Measurements from ENCODE around the gene ARFRP1. TPM values are rescaled to one million over a fixed set of nuclear protein-coding genes. Genes with fewer than 3 reads are reported as not detected.

ARFRP1 gene
- polyA plus RNA-seq, 12 donors, result 21.0 to 29.5 (median 23.0) TPM; not detected in 1

DNA sequence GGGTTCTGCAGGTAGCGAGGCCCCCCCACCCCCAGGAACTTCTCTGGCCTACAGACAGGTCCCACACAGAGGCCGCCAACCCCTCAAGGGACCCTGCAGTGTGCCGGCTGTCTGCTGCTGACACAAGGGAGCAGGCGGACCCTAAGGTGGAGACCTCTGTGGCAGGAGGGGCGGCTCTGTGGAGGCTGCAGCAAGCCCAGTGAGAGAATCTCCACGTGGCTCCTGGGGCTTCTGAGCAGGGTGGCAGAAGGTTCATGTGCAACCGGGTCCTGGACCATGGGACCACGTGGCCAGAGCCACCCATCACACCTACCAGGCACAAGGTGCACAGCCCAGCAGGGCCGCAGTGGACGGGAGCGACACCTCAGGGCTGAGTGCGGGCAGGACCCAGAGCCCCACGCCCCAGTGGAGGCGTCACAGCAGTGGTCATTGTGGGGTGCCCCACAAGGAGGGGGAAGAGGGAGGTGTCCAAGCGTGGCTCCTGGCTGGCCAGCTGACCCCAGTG lies 4.3 kb downstream of the ARFRP1 start:
- no peak for DNase-seq

DNA sequence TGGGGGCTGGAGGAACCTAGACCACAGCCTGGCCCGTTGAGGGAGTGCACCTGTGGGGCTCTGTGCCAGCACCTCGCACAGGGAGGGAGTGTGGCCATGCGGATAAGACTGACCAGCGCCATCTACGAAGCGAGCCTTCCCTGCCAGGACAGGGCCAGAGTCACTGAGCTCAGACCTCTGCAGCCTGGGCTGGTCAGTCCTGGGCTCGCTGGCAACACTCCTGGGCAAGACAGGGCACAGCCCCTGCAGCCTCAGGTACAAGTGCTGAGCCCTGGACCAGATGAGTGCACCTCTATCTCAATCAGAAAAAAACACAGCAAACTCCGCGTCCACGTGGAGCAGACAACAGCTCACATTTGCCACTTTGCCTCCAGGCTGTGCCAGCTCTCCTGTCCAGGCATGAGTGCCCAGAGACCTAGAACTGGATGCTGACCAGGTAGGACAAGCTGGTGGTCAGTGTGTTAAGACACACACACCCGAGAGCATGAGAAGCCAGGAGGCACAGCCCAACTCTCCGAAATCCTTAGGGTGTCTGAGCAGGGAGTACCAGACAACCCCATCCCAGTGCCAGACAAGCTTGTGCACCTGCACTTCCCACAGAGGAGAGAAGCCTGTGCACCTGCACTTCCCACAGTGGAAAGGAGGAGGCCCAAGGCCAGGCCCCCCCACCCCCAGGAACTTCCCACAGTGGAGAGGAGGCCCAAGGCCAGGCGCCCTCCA lies 4.9 kb downstream of the ARFRP1 start:
- DNase-seq, result no peak

DNA sequence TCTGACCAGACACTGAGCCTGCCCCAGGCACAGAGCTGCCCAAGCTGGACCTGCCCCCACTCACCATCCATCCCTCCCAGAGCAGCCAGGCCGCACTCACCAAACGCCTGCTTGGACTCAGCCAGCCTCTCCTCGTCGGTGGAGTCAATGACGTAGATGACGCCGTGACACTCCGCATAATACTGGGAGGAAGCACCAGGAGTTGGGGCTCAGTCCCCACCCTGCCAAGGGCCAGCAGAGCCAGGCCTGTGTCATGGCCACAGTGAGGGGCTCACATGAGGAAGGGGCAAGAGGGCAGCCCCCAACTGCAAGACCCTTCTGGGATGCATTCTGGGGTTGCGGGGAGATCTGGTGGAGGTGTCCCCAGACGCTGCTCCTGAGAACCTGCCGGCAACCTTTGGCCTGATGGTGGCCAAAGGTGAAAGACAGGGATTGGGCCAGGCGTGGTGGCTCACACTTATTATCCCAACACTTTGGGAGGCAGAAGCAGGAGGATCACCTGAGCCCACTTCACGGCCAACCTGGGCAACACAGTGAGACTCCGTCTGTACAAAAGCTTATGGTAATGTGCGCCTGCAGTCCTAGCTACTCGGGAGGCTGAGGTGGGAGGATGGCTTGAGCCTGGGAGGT lies 5.6 kb downstream of the ARFRP1 start:
- no peak for DNase-seq

DNA sequence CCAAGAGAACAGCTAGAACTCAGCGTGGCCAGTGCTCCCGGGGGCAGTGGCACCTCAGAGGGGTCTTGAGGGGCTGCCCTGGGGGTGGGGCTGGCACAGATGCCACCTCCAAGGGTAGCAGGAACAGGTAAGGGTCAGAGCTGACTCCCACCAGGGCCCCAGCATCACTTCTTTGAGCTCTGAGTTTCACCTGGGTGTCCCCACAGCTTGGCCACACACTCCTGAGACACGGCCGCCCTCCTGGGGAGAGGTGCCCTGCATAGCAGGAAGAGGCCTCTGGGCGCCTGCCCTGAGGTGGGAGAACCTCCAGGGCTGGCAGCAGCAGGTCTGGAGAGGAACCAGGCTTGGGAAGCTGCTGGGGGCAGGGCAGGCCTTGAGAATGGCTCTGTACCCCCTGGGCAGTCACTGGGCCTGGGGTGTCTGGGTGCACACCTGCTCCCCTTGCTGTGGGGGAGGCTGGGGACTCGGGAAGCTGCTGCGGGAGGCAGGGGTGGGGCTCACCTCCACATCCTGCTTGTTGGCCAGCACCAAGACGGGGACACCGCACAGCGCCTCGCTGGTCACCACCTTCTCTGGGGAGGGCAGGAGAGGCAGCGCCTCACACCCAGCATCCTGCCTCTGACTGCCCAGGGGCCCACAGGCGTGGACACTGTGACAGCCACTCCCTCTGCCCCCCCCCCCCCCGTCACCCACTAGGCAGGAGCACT lies 6.3 kb downstream of the ARFRP1 start:
- DNase-seq, result no peak

DNA sequence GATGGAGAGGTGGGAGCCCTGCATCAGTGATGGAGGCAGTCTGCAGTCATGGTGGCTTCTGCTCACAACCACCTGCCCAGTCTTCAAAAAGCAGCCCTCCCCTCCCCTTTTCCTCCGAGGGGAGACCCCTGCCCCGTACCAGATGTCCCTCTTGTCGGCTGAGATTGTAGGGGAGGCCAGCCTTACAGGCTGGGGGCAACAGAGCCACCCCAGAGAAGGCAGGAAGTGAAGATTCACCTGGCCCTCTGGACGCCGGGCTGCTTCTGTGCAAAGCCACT lies 6.8 kb downstream of the ARFRP1 start:
- no peak for DNase-seq

DNA sequence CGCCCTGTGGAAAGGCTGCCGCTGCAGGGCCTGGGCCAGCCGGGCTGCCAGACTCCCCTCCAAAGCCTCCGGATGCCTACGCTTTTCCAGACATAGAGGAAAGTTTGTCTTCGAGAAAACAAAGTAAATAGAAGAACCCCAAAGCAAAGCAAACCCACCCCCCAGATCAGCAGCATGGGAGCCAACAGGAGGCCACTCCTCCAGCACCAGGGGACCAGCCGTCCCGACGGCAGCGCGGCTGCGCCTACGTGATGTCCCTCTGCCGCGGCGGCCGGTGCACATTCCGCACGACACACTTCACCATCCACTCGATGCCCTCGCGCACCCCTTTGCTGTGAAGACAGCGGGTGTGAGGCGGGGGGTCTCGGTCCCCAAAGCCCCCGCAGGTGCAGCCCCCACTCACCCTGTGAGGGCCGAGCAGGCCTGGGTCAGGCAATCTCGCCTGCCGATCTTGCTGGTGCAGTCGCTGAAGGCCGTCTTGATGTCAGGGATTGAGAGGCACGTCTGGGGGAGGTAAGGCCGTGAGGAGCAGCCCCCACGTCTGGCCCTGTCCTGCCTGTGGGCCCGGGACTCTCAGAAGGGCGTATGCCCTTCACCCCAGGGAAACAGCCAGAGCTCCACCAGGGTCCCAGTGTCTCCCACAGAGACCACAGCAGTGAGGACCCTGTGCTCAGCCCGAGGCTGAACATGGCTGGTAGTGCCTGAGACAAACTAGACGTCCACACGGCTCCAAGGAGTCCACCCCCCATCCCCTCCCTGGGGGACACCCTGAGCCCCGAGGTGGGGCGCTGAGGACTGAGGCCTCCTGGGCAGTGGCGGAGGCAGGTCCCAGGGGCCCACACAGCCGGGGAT lies 7.4 kb downstream of the ARFRP1 start:
- no peak for DNase-seq

DNA sequence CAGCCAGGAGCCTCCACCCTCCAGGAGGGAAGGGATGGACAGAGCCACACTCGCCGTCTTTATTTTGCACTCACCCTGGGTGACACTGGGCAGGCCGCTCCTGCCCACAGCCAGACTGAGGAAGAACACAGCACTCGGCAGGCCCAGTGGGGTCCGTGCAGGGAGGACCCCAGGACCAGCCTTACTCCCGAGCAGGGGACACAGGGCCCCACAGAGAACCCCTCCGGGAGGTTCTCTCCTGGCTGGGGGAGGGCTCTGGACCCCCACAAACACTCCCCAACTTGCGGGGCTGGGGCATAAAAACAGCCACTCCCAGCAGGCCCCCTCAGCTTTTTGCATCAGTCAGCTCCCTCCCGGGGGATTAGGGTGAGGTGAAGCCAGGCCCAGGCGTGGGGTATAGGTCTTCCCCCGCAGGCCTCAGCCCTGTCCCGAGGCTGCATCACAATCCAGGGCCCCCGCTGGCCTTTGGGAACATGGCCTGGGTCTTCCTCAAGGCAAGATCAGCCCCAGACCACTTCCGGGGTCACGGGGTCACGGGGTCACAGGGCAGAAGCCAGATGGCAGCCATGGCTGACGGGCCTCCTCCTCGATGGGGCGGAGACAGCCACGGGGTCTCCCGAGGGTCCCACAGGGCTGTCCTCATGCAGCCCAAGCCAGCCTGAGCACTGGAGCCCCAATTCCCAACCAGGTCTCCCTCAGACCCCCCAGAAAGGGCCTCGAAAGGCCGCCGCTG lies 8.1 kb downstream of the ARFRP1 start:
- DNase-seq, result no peak

DNA sequence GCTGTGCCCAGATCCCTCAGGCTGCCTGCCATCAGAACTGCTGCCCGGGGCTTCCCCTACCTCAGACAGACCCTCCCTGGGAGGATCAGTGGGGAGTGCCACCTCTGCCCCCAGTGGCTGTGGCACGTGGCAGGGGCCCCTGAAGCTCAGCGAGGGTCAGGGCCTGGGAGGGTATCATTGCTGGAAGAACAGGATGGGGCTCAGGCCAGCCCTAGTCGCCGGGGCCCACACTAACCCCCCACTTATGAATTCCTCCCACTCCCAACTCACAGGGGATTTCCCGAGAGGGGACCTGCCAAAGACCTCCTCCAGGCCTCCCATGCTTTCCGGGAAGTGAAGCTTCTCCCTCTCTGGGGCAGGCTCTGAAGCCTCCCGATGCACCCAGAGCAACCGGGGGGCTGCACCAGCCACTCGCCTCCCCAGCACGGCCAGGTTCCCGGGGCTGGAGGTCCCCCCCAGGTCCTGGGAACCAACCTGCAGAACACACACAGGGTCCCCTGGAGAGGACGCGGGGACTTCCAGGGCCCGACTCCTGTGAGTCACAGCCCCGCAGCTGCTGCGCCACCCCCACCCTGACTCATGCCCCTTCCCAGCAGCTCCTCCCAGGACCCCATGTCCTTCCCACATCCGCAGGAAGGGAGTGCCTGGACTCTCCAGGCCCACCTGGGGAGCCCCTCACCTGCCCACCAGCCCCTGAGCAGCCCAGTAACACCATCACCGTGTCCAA lies 8.9 kb downstream of the ARFRP1 start:
- DNase-seq, result no peak

DNA sequence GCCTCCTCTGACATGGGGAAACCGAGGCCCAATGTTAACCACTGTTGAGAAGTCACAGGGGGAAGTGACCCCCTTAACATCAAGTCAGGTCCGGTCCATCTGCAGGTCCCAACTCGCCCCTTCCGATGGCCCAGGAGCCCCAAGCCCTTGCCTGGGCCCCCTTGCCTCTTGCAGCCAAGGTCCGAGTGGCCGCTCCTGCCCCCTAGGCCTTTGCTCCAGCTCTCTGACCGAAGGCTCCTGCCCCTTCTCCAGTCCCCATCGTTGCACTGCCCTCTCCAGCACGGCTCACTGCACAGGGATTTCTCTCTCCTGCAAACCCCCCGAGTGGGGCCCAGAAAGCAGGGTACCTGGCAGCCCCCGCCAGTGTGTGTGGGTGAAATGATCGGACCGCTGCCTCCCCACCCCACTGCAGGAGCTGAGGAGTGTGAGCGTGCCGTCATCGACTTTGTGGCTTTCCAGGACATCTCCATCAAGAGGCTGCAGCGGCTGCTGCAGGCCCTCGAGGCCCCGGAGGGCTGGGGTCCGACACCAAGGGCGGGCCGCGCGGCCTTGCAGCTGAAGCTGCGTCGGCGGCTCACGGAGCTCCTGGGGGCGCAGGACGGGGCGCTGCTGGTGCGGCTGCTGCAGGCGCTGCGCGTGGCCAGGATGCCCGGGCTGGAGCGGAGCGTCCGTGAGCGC lies 9.8 kb downstream of the ARFRP1 start:
- no peak for DNase-seq

DNA sequence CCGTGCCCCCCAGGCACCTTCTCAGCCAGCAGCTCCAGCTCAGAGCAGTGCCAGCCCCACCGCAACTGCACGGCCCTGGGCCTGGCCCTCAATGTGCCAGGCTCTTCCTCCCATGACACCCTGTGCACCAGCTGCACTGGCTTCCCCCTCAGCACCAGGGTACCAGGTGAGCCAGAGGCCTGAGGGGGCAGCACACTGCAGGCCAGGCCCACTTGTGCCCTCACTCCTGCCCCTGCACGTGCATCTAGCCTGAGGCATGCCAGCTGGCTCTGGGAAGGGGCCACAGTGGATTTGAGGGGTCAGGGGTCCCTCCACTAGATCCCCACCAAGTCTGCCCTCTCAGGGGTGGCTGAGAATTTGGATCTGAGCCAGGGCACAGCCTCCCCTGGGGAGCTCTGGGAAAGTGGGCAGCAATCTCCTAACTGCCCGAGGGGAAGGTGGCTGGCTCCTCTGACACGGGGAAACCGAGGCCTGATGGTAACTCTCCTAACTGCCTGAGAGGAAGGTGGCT lies 10.4 kb downstream of the ARFRP1 start:
- no peak for DNase-seq

DNA sequence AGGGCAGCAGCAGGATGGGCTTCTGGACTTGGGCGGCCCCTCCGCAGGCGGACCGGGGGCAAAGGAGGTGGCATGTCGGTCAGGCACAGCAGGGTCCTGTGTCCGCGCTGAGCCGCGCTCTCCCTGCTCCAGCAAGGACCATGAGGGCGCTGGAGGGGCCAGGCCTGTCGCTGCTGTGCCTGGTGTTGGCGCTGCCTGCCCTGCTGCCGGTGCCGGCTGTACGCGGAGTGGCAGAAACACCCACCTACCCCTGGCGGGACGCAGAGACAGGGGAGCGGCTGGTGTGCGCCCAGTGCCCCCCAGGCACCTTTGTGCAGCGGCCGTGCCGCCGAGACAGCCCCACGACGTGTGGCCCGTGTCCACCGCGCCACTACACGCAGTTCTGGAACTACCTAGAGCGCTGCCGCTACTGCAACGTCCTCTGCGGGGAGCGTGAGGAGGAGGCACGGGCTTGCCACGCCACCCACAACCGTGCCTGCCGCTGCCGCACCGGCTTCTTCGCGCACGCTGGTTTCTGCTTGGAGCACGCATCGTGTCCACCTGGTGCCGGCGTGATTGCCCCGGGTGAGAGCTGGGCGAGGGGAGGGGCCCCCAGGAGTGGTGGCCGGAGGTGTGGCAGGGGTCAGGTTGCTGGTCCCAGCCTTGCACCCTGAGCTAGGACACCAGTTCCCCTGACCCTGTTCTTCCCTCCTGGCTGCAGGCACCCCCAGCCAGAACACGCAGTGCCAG lies 11.0 kb downstream of the ARFRP1 start, which contains the start of gene TNFRSF6B:
TSS of gene TNFRSF6B (plus strand) at position 25 of the 729 bp plus-strand sequence. CDS start at position 141, 116 bp downstream.
- DNase-seq, result no peak

DNA sequence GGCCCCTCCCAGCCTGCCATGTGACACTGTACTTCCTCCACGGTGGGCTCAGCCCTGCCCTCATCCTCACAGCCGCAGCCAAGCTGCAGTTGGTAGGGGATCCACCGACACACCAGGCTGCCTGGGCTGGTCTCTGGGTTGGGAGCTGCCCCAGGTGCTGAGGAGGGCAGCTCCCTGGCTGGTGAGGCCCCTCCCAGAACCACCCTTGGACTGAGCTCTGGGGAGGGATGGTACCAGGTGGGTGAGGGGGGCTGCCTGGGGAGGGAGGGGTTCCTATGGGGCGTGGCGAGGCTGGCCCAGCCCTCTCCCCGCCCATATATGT lies 11.5 kb downstream of the ARFRP1 start:
- DNase-seq, result no peak

DNA sequence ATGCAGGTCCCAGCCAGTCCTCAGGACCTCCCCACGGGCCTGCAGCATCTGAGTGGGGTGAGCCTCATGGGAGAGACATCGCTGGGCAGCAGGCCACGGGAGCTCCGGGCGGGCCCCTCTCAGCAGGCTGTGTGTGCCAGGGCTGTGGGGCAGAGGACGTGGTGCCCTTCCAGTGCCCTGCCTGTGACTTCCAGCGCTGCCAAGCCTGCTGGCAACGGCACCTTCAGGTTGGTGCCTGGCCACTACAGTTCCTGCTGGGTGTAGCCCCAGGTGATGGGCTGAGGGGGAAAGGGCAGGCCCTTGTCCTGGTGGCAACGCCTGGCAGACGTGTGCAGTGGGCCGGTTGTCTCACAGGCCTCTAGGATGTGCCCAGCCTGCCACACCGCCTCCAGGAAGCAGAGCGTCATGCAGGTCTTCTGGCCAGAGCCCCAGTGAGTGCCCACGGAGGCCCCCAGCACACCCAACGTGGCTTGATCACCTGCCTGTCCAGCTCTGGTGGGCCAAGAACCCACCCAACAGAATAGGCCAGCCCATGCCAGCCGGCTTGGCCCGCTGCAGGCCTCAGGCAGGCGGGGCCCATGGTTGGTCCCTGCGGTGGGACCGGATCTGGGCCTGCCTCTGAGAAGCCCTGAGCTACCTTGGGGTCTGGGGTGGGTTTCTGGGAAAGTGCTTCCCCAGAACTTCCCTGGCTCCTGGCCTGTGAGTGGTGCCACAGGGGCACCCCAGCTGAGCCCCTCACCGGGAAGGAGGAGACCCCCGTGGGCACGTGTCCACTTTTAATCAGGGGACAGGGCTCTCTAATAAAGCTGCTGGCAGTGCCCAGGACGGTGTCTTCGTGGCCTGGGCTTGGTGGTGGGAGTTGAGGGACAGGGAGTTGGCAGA lies 12.1 kb downstream of the ARFRP1 start:
- DNase-seq, result no peak

DNA sequence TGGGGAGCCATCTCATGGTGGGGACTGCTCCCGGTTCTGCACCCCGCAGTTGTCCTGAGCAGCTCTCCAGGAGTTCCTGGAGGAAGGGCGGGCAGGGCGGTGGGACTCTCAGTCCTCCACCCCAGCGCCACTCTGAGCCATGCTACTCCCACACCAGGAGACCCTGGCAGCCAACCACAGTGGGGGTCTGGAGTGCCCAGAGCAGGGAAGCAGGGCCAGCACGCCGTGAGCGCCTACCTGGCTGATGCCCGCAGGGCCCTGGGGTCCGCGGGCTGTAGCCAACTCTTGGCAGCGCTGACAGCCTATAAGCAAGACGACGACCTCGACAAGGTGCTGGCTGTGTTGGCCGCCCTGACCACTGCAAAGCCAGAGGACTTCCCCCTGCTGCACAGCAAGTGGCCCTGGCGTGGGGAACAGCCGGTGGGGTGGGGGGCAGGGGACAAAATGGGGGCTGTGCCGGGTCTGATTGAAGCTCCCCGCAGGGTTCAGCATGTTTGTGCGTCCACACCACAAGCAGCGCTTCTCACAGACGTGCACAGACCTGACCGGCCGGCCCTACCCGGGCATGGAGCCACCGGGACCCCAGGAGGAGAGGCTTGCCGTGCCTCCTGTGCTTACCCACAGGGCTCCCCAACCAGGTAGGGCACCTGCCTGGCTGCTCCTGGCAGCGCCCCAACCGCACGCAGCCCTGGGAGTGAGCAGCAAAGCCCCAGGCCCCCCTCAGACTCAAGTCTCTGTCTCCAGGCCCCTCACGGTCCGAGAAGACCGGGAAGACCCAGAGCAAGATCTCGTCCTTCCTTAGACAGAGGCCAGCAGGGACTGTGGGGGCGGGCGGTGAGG lies 13.0 kb downstream of the ARFRP1 start:
- DNase-seq, result no peak

DNA sequence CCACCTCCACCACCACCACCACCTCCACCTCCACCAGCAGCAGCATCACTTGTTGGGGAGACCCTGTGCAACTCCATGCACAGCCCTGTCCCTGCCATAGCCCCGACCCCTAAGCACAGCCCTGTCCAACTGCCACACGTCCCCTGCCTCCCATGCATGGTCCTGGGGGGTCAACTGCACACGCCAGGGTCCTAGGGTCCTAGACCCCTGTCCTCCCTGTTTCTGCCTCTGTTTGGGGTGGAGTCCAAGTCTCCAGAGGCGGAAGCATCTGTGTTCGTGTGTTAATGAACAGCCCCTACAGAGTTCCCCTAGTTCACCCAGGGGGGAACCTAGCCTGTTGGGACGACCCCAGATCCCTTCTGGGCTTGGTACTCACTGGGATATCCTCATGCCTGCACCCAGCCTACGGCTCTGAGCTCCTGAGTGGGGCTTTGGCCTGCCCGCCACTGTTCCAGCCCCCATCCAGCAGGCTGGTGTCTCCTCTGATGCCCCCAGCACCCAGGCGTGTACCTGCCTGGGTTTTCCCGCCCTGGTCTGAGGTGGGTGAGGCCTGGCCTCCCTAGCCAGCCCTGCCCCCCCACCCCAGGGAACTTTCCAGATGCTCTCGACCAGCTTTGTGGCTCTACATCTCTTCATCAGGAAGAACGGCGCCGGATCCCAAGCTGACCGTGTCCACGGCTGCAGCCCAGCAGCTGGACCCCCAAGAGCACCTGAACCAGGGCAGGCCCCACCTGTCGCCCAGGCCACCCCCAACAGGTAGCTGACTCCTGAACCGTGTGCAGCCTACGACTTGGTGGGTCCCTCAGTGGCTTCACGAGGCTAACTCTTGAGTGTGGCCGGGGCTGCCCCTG lies 13.8 kb downstream of the ARFRP1 start:
- no peak for DNase-seq

DNA sequence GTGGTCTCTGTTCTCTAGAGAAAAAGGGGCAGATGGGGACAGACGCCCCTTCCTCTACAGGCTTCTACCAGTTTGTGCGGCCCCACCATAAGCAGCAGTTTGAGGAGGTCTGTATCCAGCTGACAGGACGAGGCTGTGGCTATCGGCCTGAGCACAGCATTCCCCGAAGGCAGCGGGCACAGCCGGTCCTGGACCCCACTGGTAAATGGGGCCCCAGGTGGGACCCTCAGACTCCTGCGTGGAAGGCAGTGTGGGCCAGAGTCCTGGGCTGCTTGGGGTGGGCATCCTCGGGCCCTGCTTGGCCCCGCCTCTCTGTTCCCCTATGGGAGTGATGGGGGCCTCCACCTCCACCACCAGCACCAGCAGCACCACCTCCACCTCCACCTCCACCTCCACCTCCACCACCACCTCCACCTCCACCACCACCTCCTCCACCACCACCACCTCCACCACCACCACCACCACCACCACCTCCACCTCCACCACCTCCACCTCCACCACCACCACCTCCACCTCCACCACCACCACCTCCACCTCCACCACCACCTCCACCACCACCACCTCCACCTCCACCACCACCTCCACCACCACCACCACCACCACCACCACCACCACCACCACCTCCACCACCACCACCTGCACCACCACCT lies 14.6 kb downstream of the ARFRP1 start:
- no peak for DNase-seq

Measured in muscle of arm (tissue), 12 donors.